Pons (tissue), 1 donor: ENCODE data around the gene PREB.

Experiments used
- DNase-seq: peaks from one replicate; pipeline ENCODE4 v3.0.0-alpha.2; 2016; ENCODE audit warnings: low spot score

Gene PREB

GRCh38 chr2:27094353-27094984 is 40.0 kb downstream of the PREB start:
- DNase-seq, result no peak

DNA sequence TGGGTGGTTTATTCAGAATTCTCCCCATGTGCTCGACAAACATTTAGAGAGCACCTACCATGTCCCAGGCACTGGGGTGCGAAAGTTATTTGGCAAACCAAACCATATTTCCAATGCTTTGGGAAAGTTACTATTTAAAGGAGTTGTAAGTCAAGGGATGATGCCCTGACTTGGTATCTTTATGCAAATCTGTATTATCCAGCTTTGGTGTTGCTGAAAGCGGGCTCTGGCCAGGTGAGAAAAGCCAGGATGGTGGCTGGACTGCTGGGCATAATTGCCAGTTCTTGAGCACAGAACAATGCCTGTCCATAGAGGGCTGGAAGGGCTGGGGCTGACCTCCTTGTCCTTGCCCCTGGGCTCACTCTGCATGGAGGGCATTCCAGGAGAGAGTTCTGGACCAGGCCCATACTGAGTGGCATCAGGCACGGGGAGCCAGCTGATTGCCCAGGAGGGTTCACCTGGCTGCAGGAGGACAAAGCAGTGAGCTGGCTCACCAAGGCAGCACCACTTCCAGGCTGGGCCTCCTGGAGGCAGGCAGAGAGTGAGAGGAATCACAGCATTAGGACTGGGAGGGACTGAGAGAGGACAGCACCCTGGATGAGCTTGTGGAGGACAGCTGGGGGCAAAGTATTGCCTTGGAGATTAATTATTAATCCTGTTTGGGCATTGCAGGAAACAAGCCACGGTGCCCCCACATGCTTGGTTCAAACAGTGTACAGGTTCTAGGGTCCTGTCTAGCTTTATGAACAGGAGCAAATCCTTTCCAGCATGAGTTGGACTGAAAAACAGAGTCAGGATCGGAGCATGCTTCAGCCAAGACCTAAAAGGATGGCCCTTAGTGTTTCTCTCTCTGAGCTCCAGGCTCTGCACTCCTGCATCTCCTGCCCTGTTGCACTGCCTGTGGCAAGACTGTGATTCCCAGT is 40.7 kb downstream of the PREB start:
- DNase-seq, result no peak

DNA sequence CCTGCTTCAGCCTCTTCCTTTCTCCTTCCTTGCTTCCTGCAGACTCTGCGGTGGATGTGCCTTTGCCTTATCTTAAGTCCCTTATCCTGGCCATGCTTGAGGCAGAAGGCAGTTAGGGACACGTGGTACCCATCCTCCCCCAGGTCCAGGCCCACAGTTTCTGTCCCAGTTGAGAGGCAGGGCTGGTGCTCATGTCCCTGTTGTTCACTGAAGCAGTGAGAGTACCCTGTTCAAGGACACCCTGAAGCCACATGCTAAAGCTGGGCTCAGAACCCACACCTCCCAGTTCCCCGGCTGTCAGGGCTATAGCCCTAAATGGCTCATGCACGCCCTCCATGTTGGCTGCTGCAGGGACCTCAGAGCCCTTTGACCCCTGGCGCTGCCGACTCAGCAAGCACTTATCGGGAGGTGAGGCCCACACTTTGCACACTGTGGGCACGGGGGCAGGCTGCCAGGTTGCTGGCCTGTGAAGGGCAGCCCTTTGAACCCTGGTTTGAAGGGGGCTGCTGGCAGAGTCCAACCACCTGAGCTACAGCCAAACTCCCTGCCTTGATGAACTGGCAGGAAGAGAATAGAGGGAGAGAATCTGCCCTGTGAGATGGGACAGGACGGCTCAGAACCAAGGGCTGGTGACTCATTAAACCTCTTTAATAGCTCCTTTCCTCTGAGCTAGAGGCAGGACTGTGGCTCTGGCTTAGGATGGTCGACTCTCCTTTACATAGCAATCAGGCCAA is 41.6 kb downstream of the PREB start:
- no peak for DNase-seq

DNA sequence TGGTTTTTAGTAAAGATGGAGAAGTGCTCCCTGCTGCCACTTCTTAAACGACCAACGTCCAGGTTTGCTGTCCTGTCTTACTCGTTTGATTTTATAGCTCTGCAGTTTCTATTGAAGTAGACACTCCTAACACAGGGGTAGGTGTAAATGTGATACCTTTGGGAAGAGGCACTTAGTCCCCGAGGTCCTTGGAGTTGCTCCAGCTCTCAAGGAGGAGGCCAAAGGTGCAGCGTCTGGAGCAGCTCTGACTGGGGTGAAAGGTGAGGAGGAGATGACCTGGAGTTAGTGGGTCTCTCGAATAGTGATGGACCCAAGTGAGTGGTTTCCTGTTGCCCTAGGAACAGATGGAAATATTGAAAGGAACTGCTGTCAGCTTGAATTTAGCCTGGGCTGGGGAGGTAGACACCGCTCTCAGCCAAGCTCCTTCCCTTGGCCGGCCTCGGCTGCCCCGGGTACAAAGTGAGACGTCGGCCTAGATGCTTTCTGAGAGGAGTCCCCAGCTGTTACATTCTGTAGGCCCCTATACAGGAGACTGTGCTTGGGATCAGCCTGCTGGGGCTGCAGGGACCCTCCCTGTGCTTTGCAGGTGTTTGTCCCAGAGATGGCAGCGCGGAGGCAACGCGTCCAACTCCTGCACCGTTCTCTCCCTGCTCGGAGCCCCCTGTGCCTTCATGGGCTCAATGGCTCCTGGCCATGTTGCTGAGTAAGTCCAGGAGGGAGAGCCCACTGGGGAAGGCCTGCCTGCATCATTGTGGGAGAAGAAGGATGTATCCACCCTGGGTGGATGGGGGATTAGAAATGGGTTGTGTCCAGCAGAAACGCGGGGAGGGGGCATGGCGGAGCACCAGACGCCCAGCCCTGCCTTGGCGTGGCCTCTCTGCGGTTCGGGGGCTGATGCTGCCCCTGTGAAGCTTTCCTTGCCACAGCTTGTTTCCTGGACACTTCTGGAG is 42.4 kb downstream of the PREB start:
- no peak for DNase-seq

- no peak for DNase-seq
Observed at GRCh38 chr2:27089111-27089954, 45.1 kb downstream of the PREB start.

DNA sequence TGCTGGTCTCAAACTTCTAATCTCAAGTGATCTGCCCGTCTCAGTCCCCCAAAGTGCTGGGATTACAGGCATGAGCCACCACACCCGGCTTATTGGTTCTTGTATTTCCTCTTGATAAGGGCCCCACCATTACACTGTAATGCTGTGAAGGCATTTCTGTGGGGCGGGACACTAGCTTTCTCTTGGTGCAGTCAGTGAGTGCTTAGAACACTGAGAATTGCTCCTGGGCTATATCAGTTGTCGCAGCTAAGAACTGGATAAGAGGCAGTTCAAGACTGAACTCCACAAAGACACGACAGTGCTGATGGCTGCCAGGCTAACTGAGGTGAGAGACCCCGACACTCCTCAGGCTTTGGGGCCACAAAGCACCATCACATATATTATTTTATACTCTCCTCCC is 45.8 kb downstream of the PREB start:
- DNase-seq, result no peak

- no peak for DNase-seq
Observed at GRCh38 chr2:27087823-27088410, 46.5 kb downstream of the PREB start.

- DNase-seq, result no peak
Observed at GRCh38 chr2:27086724-27087593, 47.5 kb downstream of the PREB start, which contains the start of gene KHK. TSS of gene KHK (plus strand) at chr2:27086772. CDS start at chr2:27087260, 488 bp downstream.

DNA sequence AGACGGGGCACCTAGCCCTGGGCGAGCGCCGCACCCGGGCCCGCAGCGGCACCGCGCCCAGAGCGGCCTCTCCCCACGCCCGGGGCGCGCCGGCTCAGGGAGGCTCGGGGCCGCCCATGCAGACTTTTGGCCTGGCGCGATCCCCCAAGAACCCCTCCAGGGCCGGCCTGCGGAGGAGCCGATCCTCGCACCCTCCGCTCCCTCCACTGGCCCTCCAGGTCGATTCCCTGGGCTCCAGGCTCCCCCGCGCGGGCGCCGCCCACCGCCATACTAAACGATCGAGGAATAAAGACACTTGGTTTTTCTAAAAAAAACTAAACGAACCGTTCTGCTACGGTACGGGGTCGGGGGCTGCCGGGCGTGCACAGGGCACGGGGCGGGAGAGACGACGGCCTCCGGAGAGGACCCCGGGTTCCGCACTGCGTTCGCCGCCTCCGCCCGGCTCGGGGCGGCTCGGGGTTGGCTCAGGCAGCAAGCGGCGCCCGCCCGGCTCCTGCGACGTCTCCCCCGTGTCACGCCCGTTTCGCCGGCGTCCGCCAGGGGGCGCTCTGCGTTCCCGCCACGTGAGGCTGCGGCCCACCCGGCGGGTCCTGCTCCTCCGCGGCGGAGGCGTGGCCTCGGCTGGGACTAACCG is 48.2 kb downstream of the PREB start:
- DNase-seq, result peak; percentile 92

GRCh38 chr2:27085673-27086089 is 48.8 kb downstream of the PREB start:
- DNase-seq, result peak; percentile 80

GRCh38 chr2:27085062-27085672 is 49.3 kb downstream of the PREB start:
- no peak for DNase-seq

DNA sequence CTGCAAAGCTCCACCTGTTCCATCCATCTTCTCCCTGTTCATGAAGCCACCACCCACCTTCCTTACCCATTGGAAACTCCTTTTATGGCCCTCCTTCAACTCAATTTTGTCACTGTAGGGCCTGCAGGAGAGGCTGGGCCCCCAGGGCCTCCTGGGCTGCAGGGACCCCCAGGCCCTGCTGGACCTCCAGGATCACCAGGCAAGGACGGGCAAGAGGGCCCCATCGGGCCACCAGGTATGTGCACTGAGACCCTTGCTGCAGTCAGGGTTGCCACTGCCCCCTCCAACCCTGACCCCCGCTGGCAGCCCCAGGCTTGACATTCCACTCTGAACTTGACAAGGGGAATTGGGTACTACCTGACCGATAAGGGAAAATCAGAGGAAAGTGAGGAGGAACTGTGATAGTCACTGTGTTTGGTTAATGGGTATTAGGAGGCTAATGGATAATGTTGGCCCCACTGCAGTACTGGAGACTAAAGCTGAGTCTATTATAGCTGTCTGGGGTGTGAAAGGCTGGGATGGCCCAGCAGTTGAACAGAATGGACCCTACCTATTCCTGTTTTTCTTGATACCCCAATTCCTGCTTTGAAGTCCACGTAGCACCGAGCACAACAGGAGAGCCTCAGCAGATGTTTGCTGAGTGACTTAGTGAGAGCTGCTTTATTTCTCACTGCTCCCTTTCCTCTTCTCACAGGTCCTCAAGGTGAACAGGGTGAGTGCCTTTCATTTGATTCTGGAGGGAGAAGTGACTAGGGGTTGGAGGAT is 50.0 kb downstream of the PREB start:
- no peak for DNase-seq

GRCh38 chr2:27083410-27084296 is 50.8 kb downstream of the PREB start:
- no peak for DNase-seq

- no peak for DNase-seq
Observed at GRCh38 chr2:27082773-27083409, 51.5 kb downstream of the PREB start.

DNA sequence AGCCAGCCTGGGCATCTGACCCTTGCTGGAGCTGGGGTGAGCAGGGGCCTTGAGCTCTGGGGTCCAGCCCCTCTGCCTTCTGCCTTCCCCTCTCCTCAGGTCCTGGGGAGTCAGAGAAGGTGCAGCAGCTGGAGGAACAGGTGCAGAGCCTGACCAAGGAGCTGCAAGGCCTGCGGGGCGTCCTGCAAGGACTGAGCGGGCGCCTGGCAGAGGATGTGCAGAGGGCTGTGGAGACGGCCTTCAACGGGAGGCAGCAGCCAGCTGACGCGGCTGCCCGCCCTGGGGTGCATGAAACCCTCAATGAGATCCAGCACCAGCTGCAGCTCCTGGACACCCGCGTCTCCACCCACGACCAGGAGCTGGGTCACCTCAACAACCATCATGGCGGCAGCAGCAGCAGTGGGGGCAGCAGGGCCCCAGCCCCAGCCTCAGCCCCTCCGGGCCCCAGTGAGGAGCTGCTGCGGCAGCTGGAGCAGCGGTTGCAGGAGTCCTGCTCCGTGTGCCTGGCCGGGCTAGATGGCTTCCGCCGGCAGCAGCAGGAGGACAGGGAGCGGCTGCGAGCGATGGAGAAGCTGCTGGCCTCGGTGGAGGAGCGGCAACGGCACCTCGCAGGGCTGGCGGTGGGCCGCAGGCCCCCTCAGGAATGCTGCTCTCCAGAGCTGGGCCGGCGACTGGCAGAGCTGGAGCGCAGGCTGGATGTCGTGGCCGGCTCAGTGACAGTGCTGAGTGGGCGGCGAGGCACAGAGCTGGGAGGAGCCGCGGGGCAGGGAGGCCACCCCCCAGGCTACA is 52.3 kb downstream of the PREB start:
- no peak for DNase-seq
